Vagina (tissue), 2 donors: Measurements from ENCODE around the gene INPP4A.

Experiments used
- CTCF ChIP-seq, 3 experiments: fragments of 450-650 bp in 2 of 3; fragments of 200-600 bp in 1 of 3; sonication (generic) in 1 of 3; IDR thresholded peaks; one replicate each; pipeline ENCODE4 v1.5.1; 2017 to 2019; ENCODE audit warnings: antibody characterized with exemption in 3 of 3, mild to moderate bottlenecking in 2 of 3, moderate library complexity in 2 of 3
- POLR2AphosphoS5 ChIP-seq, 2 donors: sonication (generic); formaldehyde crosslinking; IDR thresholded peaks; one replicate each; pipeline ENCODE4 v1.9.0; 2017; ENCODE audit warnings: antibody characterized with exemption in 2 of 2, mild to moderate bottlenecking in 2 of 2, low read depth in 1 of 2; ENCODE audit not compliant: insufficient read depth in 1 of 2

- no peak for TF ChIP-seq POLR2AphosphoS5 (IDR thresholded peaks at IDR 0.05; ENCODE audit: insufficient read depth in 1 of 2, low read depth in 1 of 2)
- TF ChIP-seq CTCF (IDR thresholded peaks at IDR 0.05) = no peak
Observed at GRCh38 chr2:98521266-98521665, 76.6 kb downstream of the INPP4A start.
